H1 (cell line): Measurements from ENCODE around the gene BNC1. TPM values are rescaled to one million over a fixed set of nuclear protein-coding genes. Genes with fewer than 3 reads are reported as not detected.

Experiments
- CTCF ChIA-PET: fragments of 300-600 bp; sonication (Branson Sonifier 250); formaldehyde crosslinking; loops from one replicate; lab custom pipeline; 2021; ENCODE audit not compliant: partially characterized antibody; lab: Charles Lee
- POLR2A ChIA-PET: fragments of 300-600 bp; sonication (Branson Sonifier 250); formaldehyde crosslinking; loops from one replicate; lab custom pipeline; 2021; ENCODE audit warnings: inconsistent platforms; ENCODE audit not compliant: partially characterized antibody; lab: Charles Lee
- DNase-seq, 2 experiments: peaks; one replicate each; pipeline versions ENCODE4 v3.0.0 to v3.0.0-alpha.2; 2010 to 2022; ENCODE audit warnings: low spot score in 2 of 2, low read depth in 1 of 2, mixed read lengths in 1 of 2
- FAIRE-seq: peaks from 2 replicates; lab custom pipeline; 2011; peaks lifted over from hg19 to GRCh38; lab: Jason Lieb, UNC
- H2AFZ ChIP-seq: 2 replicates; pipeline ENCODE4 v1.8.1; 2012; ENCODE audit warnings: low read length, inconsistent platforms
- H2AK5ac ChIP-seq: 2 replicates; pipeline ENCODE4 v1.6.1; 2013; ENCODE audit warnings: low read depth, low read length
- H2BK120ac ChIP-seq: replicated peaks from 2 replicates; pipeline ENCODE3; 2013; ENCODE audit warnings: low read depth, low read length, inconsistent platforms
- H2BK12ac ChIP-seq: 2 replicates; pipeline ENCODE4 v1.6.1; 2013; ENCODE audit warnings: low read depth, low read length
- H2BK15ac ChIP-seq: 2 replicates; pipeline ENCODE4 v1.6.1; 2013; ENCODE audit warnings: low read length
- H2BK20ac ChIP-seq: 2 replicates; pipeline ENCODE4 v1.6.1; 2013; ENCODE audit warnings: low read length
- H2BK5ac ChIP-seq: 2 replicates; pipeline ENCODE4 v1.6.1; 2013; ENCODE audit warnings: low read depth, low read length
- H3K14ac ChIP-seq: 2 replicates; pipeline ENCODE4 v1.6.1; 2013; ENCODE audit warnings: inconsistent platforms; ENCODE audit not compliant: insufficient read length
- H3K18ac ChIP-seq: 2 replicates; pipeline ENCODE4 v1.6.1; 2013; ENCODE audit warnings: low read length; ENCODE audit errors: extremely low read depth
- H3K23ac ChIP-seq: 2 replicates; pipeline ENCODE4 v1.6.1; 2013; ENCODE audit warnings: inconsistent platforms; ENCODE audit not compliant: insufficient read length
- H3K23me2 ChIP-seq: 2 replicates; pipeline ENCODE4 v1.6.1; 2013; ENCODE audit warnings: low read depth, low read length
- H3K27ac ChIP-seq: 2 replicates; pipeline ENCODE4 v1.6.1; 2011; ENCODE audit warnings: low read depth, low read length, inconsistent platforms
- H3K27me3 ChIP-seq, 4 experiments: replicated peaks in 1 of 4; 1 replicate in 1 of 4; 2 replicates in 3 of 4; pipeline versions ENCODE4 v1.6.1 to v1.8.1; 2011 to 2013; ENCODE audit warnings: low read length in 3 of 4, mild to moderate bottlenecking in 3 of 4, inconsistent platforms in 2 of 4, mixed read lengths in 2 of 4, moderate library complexity in 1 of 4; ENCODE audit not compliant: control insufficient read depth in 3 of 4, insufficient read depth in 3 of 4; ENCODE audit errors: extremely low read depth in 1 of 4
- H3K36me3 ChIP-seq, 4 experiments: 2 replicates each; pipeline versions ENCODE4 v1.6.1 to v1.8.1; 2011 to 2013; ENCODE audit warnings: mild to moderate bottlenecking in 4 of 4, low read length in 3 of 4, moderate library complexity in 2 of 4, control low read depth in 1 of 4, inconsistent platforms in 1 of 4; ENCODE audit not compliant: insufficient read depth in 4 of 4, control insufficient read depth in 2 of 4
- H3K4ac ChIP-seq: replicated peaks from 2 replicates; pipeline ENCODE3; 2013; ENCODE audit warnings: low read length, low read depth, mixed read lengths, inconsistent platforms; ENCODE audit not compliant: insufficient read length
- H3K4me1 ChIP-seq, 4 experiments: replicated peaks in 1 of 4; 1 replicate in 1 of 4; 2 replicates in 3 of 4; pipeline versions ENCODE4 v1.6.1 to v1.8.1; 2011 to 2013; ENCODE audit warnings: low read length in 3 of 4, inconsistent platforms in 2 of 4, mixed read lengths in 1 of 4; ENCODE audit not compliant: insufficient read depth in 4 of 4, control insufficient read depth in 3 of 4
- H3K4me2 ChIP-seq, 2 experiments: 2 replicates each; pipeline versions ENCODE4 v1.6.1 to v1.8.1; 2011 to 2013; ENCODE audit warnings: low read depth in 2 of 2, low read length in 2 of 2, control low read depth in 1 of 2, inconsistent platforms in 1 of 2, mild to moderate bottlenecking in 1 of 2; ENCODE audit not compliant: insufficient read depth in 1 of 2
- H3K4me3 ChIP-seq, 4 experiments: fragments of 200-600, 300-600 bp in 1 of 4; sonication (generic), shearing (Covaris generic), sonication (Bioruptor Twin) in 1 of 4; 2 replicates each; pipeline versions ENCODE4 v1.5.1 to v1.8.1; 2011 to 2016; ENCODE audit warnings: low read length in 4 of 4, low read depth in 3 of 4, control low read depth in 2 of 4, inconsistent platforms in 2 of 4, mild to moderate bottlenecking in 2 of 4, mixed read lengths in 1 of 4, moderate library complexity in 1 of 4; ENCODE audit not compliant: insufficient read depth in 2 of 4; ENCODE audit errors: extremely low read depth in 1 of 4
- H3K56ac ChIP-seq: replicated peaks from 2 replicates; pipeline ENCODE3; 2013; ENCODE audit warnings: low read depth, mild to moderate bottlenecking, mixed read lengths, low read length, inconsistent platforms; ENCODE audit not compliant: insufficient read length
- H3K79me1 ChIP-seq: 2 replicates; pipeline ENCODE4 v1.6.1; 2013; ENCODE audit warnings: low read depth, low read length, control low read depth
- H3K79me2 ChIP-seq, 2 experiments: 2 replicates each; pipeline versions ENCODE4 v1.6.1 to v1.8.1; 2012 to 2013; ENCODE audit warnings: low read length in 2 of 2, mild to moderate bottlenecking in 2 of 2, inconsistent platforms in 1 of 2; ENCODE audit not compliant: insufficient read depth in 2 of 2, control insufficient read depth in 1 of 2
- H3K9ac ChIP-seq, 4 experiments: replicated peaks in 1 of 4; 1 replicate in 1 of 4; 2 replicates in 3 of 4; pipeline versions ENCODE4 v1.6.1 to v1.8.1; 2011 to 2013; ENCODE audit warnings: low read depth in 3 of 4, low read length in 3 of 4, control low read depth in 2 of 4, mild to moderate bottlenecking in 2 of 4, moderate library complexity in 2 of 4, inconsistent platforms in 1 of 4; ENCODE audit errors: extremely low read depth in 1 of 4
- H3K9me3 ChIP-seq, 2 experiments: 2 replicates each; pipeline versions ENCODE4 v1.6.1 to v1.8.1; 2012 to 2013; ENCODE audit warnings: mild to moderate bottlenecking in 2 of 2, moderate library complexity in 2 of 2, control low read depth in 1 of 2, inconsistent platforms in 1 of 2, low read depth in 1 of 2, low read length in 1 of 2, mixed read lengths in 1 of 2; ENCODE audit not compliant: insufficient read depth in 2 of 2
- H4K20me1 ChIP-seq, 2 experiments: replicated peaks in 1 of 2; 2 replicates each; pipeline versions ENCODE3 to v1.8.1; 2011 to 2013; ENCODE audit warnings: inconsistent platforms in 2 of 2, low read length in 2 of 2, mild to moderate bottlenecking in 1 of 2; ENCODE audit not compliant: insufficient read depth in 2 of 2, control insufficient read depth in 1 of 2
- H4K5ac ChIP-seq: 2 replicates; pipeline ENCODE4 v1.6.1; 2013; ENCODE audit warnings: low read length, low read depth, mixed read lengths, inconsistent platforms; ENCODE audit not compliant: insufficient read length
- H4K8ac ChIP-seq: 2 replicates; pipeline ENCODE4 v1.8.0; 2013; ENCODE audit warnings: mild to moderate bottlenecking, moderate library complexity, low read length, inconsistent platforms; ENCODE audit not compliant: insufficient read depth; ENCODE audit errors: extremely low read depth
- H4K91ac ChIP-seq: replicated peaks from 2 replicates; pipeline ENCODE3; 2013; ENCODE audit warnings: low read length, mixed read lengths, inconsistent platforms; ENCODE audit not compliant: insufficient read length
- GABPA ChIP-seq: IDR thresholded peaks from 2 replicates; pipeline ENCODE4 v1.6.1; 2011; ENCODE audit warnings: mild to moderate bottlenecking, low read length, moderate library complexity, borderline replicate concordance; ENCODE audit not compliant: insufficient read depth
- RBBP5 ChIP-seq: IDR thresholded peaks from 2 replicates; pipeline ENCODE4 v1.7.1; 2012; ENCODE audit warnings: low read depth, mild to moderate bottlenecking, inconsistent platforms, low read length, moderate library complexity, borderline replicate concordance
- RNF2 ChIP-seq: fragments of 200-900, 300-1000 bp; sonication (generic); IDR thresholded peaks from 2 replicates; pipeline ENCODE4 v1.7.1; 2016; ENCODE audit warnings: borderline replicate concordance, low read depth, mild to moderate bottlenecking, antibody characterized with exemption, low read length; ENCODE audit not compliant: poor library complexity, severe bottlenecking; ENCODE audit errors: missing control alignments
- WGBS, 2 experiments: shearing (Covaris generic) in 1 of 2; methylation state at CpG; one replicate each; pipeline versions ENCODE4 v1.1.6 to v1.1.7; 2013 to 2015; ENCODE audit warnings: low lambda C conversion rate in 2 of 2, mixed read lengths in 2 of 2, inconsistent platforms in 1 of 2, low coverage in 1 of 2, missing lambda C conversion rate in 1 of 2; ENCODE audit not compliant: insufficient replicate concordance in 2 of 2, insufficient coverage in 1 of 2, insufficient read length in 1 of 2; ENCODE audit errors: extremely low coverage in 1 of 2, missing lambda C conversion rate in 1 of 2; 5-methylcytosine and 5-hydroxymethylcytosine counted together
- long read RNA-seq, 2 experiments: library from RNA in 1 of 2; library from capped mRNA in 1 of 2; stranded (forward); transcript quantifications; one replicate each; pipeline ENCODE4 v2.0.0, GENCODE V29; 2021; ENCODE audit warnings: inconsistent platforms in 1 of 2
- polyA minus RNA-seq, 3 experiments: library from RNA; depleted of rRNA, polyadenylated mRNA; stranded (reverse); fragments of >200 nt; gene quantifications; 1 replicate in 2 of 3; 2 replicates in 1 of 3; pipeline ENCODE4 v1.2.3, GENCODE V29; 2011
- polyA plus RNA-seq, 7 experiments: library from polyadenylated mRNA; depleted of rRNA in 3 of 7; stranded (reverse) in 5 of 7; unstranded in 2 of 7; fragments of >200 nt in 5 of 7; fragments of 200-250 nt in 2 of 7; gene quantifications; 1 replicate in 5 of 7; 2 replicates in 1 of 7; 4 replicates in 1 of 7; pipeline versions ENCODE4 v1.2.1 to v1.2.3, GENCODE V29; 2011 to 2013; ENCODE audit warnings: missing spikeins in 2 of 7, mixed read lengths in 2 of 7
- total RNA-seq: library from RNA; stranded (reverse); fragmentation: NEBNext Ultra II Directional; extraction: Animal tissue kit (Norgen Biotek cat#: 25700); gene quantifications from 2 replicates; pipeline ENCODE4 v1.2.1, GENCODE V29; 2021

BNC1 gene, protein sequence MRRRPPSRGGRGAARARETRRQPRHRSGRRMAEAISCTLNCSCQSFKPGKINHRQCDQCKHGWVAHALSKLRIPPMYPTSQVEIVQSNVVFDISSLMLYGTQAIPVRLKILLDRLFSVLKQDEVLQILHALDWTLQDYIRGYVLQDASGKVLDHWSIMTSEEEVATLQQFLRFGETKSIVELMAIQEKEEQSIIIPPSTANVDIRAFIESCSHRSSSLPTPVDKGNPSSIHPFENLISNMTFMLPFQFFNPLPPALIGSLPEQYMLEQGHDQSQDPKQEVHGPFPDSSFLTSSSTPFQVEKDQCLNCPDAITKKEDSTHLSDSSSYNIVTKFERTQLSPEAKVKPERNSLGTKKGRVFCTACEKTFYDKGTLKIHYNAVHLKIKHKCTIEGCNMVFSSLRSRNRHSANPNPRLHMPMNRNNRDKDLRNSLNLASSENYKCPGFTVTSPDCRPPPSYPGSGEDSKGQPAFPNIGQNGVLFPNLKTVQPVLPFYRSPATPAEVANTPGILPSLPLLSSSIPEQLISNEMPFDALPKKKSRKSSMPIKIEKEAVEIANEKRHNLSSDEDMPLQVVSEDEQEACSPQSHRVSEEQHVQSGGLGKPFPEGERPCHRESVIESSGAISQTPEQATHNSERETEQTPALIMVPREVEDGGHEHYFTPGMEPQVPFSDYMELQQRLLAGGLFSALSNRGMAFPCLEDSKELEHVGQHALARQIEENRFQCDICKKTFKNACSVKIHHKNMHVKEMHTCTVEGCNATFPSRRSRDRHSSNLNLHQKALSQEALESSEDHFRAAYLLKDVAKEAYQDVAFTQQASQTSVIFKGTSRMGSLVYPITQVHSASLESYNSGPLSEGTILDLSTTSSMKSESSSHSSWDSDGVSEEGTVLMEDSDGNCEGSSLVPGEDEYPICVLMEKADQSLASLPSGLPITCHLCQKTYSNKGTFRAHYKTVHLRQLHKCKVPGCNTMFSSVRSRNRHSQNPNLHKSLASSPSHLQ
- total RNA-seq (0.67 and 0.99 TPM in 2 replicates), polyA plus RNA-seq (2011; rRNA removed) (0.53 and 2.1 TPM in 2 replicates), polyA minus RNA-seq (2011; rRNA and poly(A)+ RNA removed) (2.7 and 10.1 TPM in 2 replicates)
- 0.70 TPM for polyA plus RNA-seq (2011; cell fraction: cytosol; rRNA removed)
- 1.9 TPM for polyA plus RNA-seq (2011; cell fraction: nucleus; rRNA removed)
- 2.5 to 3.6 TPM (median 3.2 TPM) in 4 replicates for polyA plus RNA-seq (2012, experiment 1 of 2)
- 0.24 TPM for polyA plus RNA-seq (2012, experiment 2 of 2)
- polyA plus RNA-seq (2013, experiment 1 of 2), result 0.14 TPM
- polyA plus RNA-seq (2013, experiment 2 of 2), result 0.17 TPM
- 0.81 TPM for polyA minus RNA-seq (2011; cell fraction: cytosol; rRNA and poly(A)+ RNA removed)
- polyA minus RNA-seq (2011; cell fraction: nucleus; rRNA and poly(A)+ RNA removed), result 1.00 TPM
- long read RNA-seq, experiment 1, full-length matches to known transcripts, result 1 of 4 reads
- long read RNA-seq, experiment 1, partial matches to known transcripts, result 1 of 4 reads
- long read RNA-seq, experiment 1, other reads (novel, unspliced or antisense), result 2 of 4 reads
- long read RNA-seq, experiment 2, result 0 reads

DNA sequence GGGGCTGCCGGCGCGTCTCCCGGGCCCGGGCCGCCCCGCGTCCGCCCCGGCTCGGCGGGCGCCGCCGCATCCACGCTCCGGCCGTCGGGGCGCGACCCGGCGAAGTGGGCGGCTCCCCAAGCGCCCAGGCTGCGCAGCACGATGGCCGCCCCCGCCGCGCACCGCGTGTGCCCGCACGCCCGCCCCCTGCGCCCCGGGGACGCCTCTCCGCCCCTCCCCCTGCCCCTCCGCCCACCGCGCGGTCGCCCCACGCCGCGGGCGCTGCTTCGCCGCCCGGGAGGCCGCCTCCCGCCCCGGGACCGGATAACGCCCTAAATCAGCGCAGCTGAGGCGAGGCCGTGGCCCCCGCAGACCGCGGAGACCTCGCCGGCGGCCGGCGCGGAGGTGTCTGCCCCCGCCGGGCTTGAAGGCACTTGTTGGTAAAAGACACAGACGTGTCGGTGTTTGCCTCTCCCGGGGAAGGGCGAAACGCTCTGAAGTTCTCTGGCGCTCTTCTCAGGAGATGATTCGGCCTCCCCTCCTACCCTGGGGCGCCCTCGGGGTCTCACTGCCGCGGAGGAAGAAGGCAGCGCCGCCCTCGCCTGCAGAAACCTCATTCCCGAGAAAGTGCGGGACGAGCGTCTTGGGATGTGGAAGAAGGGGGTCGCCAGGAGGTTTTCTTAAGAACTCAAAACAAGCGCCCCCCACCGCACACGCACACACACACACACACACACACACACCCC lies at the start of gene BNC1:
Gene BNC1, minus strand, starts transcription at position 106 of the 725 bp plus-strand sequence. Its CDS starts 36 bp downstream, at position 70.
- Histone ChIP-seq H2AFZ (0 out of 2 replicates have a peak within 1 kb of the TSS, but pooled peaks have one; percentile 18), H2BK15ac (no peak within 1 kb of the TSS), H3K27ac (no peak within 1 kb of the TSS), H2BK12ac (0 out of 2 replicates have a peak within 1 kb of the TSS, but pooled peaks have one; percentile 69), H3K79me1 (no peaks in the 10 kb centered on the region), H4K20me1 (no peaks in the 10 kb centered on the region), H3K18ac (no peak within 1 kb of the TSS; the same call in 1 of the 2 replicates), H4K5ac (no peak within 1 kb of the TSS), H3K79me2 (no peaks in the 10 kb centered on the region), H3K9ac (no peak within 1 kb of the TSS), H2AK5ac (no peak within 1 kb of the TSS), H3K56ac (no peak within 1 kb of the TSS), H3K27me3 (peaks cover 22 to 53% (median 48%) of the 10 kb centered on the region in 4 experiments), H3K4me3 (peak within 1 kb of the TSS; percentile 24 to 70 (median 60)), H4K8ac (no peak within 1 kb of the TSS), H2BK120ac (no peak within 1 kb of the TSS), H3K36me3 (no peaks in the 10 kb centered on the region), H3K4me1 (peaks cover 0 to 8% (median 4%) of the 10 kb centered on the region in 4 experiments; a peak in 5 of 7 replicates), H3K23me2 (peaks cover 7% of the 10 kb centered on the region; the same call in 1 of the 2 replicates), H3K4me2 (peak within 1 kb of the TSS; percentile 73 to 92), H3K14ac (no peak within 1 kb of the TSS), H2BK5ac (0 out of 2 replicates have a peak within 1 kb of the TSS, but pooled peaks have one; percentile 55), H3K4ac (no peak within 1 kb of the TSS), H3K23ac (no peak within 1 kb of the TSS), H2BK20ac (no peak within 1 kb of the TSS), H3K9me3 (no peaks in the 10 kb centered on the region), H4K91ac (no peak within 1 kb of the TSS)
- FAIRE-seq (no peak), DNase-seq (peak in 1 of 2 experiments; percentile 62)
- CTCF ChIA-PET, result interaction anchor here (0.9 to 1.7 kb wide), 4 partner anchors 36 to 161 kb away, joined by 3 to 10 read pairs (median 3); no protein-coding TSS in a partner anchor
- POLR2A ChIA-PET, result no interaction called here
- 1% methylated on average over 41 of the region's 93 CpGs; no CpG with 5 or more reads in 1 of the 2 experiments for WGBS, 2 experiments
- TF ChIP-seq RBBP5 (no peak), GABPA (no peak), RNF2 (peak; percentile 45)
